K562 (cell line): ENCODE measurements around the gene INPP5D. TPM values are rescaled to one million over a fixed set of nuclear protein-coding genes. Genes with fewer than 3 reads are reported as not detected.

Experiments
- HDAC3 ChIP-seq: fragments of 450-650 bp; IDR thresholded peaks from 2 replicates; pipeline ENCODE4 v1.6.1; 2018; ENCODE audit warnings: borderline replicate concordance, mild to moderate bottlenecking, moderate library complexity; ENCODE audit not compliant: partially characterized antibody
- HNRNPLL ChIP-seq: fragments of 200-400 bp; formaldehyde crosslinking; IDR thresholded peaks from 2 replicates; pipeline ENCODE4 v1.6.1; 2017; ENCODE audit warnings: low read length, low read depth, mild to moderate bottlenecking; ENCODE audit not compliant: poor library complexity, severe bottlenecking
- MIER1 ChIP-seq: fragments of 450-650 bp; IDR thresholded peaks from 2 replicates; pipeline ENCODE4 v1.6.1; 2016; ENCODE audit warnings: antibody characterized with exemption, mild to moderate bottlenecking, low read depth
- RREB1 ChIP-seq: fragments of 250-450 bp; sonication (Bioruptor Pico); IDR thresholded peaks from 2 replicates; pipeline ENCODE4 v1.4.0; 2020
- SIRT6 ChIP-seq: IDR thresholded peaks from one replicate; pipeline ENCODE4 v1.6.1; 2012; ENCODE audit warnings: low read depth, mild to moderate bottlenecking, control low read depth, inconsistent platforms, low read length, moderate library complexity
- SMAD2 ChIP-seq: fragments of 150-350 bp; IDR thresholded peaks from 2 replicates; pipeline ENCODE4 v1.6.1; 2014; ENCODE audit warnings: low read depth, mild to moderate bottlenecking, low read length
- SREBF2 ChIP-seq: sonication (generic); formaldehyde crosslinking; IDR thresholded peaks from 2 replicates; pipeline ENCODE4 v1.4.0; 2020; ENCODE audit warnings: mild to moderate bottlenecking, missing genetic modification reagents
- ZNF263 ChIP-seq: sonication (generic); formaldehyde crosslinking; IDR thresholded peaks from 2 replicates; pipeline ENCODE4 v1.8.0; 2022; ENCODE audit warnings: mild to moderate bottlenecking, missing genetic modification reagents, borderline replicate concordance
- ZNF655 ChIP-seq: fragments of 250-450 bp; sonication (Bioruptor Pico); IDR thresholded peaks from 2 replicates; pipeline ENCODE4 v1.5.0; 2021
- polyA plus RNA-seq, 8 experiments: library from polyadenylated mRNA; depleted of rRNA in 4 of 8; stranded (reverse) in 5 of 8; unstranded in 3 of 8; fragments of >200 nt; fragmentation: Nextera tagmentation in 2 of 8; fragmentation: Illumina TruSeq in 1 of 8; extraction: Ambion mirVana in 2 of 8; extraction: Trizol in 1 of 8; gene quantifications; 2 replicates each; pipeline versions ENCODE4 v1.2.1 to v1.2.3, GENCODE V29; 2011 to 2014; ENCODE audit warnings: inconsistent platforms in 1 of 8, missing spikeins in 1 of 8
- total RNA-seq, 7 experiments: library from RNA; depleted of rRNA in 6 of 7; stranded (reverse); fragments of >200 nt in 6 of 7; fragmentation: Illumina TruSeq in 2 of 7; extraction: Trizol in 2 of 7; gene quantifications; 2 replicates each; pipeline versions ENCODE4 v1.2.1 to v1.2.3, GENCODE V29; 2011 to 2021; ENCODE audit warnings: low replicate concordance in 1 of 7

The INPP5D gene
- total and polyA plus RNA-seq, 9 of the 15 experiments (the other 6 are each of a cell fraction or from before 2014, with no cell fraction given), result 0.55 to 6.2 (median 2.2) TPM

GRCh38 chr2:233059547-233059796 is 670 bp upstream of the INPP5D start (continued):
- no peak for TF ChIP-seq MIER1
- TF ChIP-seq SMAD2, result no peak
- no peak for TF ChIP-seq ZNF655 (CRISPR knock-in tag)
- no peak for TF ChIP-seq RREB1
- TF ChIP-seq ZNF263 (CRISPR knock-in tag), result no peak
- no peak for TF ChIP-seq HDAC3
- no peak for TF ChIP-seq SIRT6
- no peak for TF ChIP-seq HNRNPLL
- no peak for TF ChIP-seq SREBF2 (CRISPR knock-in tag)
